GM21447 (cell line): ENCODE results near the gene CDC42BPG.
A peak's percentile ranks its signal among the peaks of the same experiment; 100 is the strongest.

ENCODE experiments used
- ATAC-seq: cut with Tn5 transposase; IDR thresholded peaks from one replicate; pipeline ENCODE4 v1.9.1; 2021; ENCODE audit not compliant: unreplicated experiment

Gene CDC42BPG

DNA sequence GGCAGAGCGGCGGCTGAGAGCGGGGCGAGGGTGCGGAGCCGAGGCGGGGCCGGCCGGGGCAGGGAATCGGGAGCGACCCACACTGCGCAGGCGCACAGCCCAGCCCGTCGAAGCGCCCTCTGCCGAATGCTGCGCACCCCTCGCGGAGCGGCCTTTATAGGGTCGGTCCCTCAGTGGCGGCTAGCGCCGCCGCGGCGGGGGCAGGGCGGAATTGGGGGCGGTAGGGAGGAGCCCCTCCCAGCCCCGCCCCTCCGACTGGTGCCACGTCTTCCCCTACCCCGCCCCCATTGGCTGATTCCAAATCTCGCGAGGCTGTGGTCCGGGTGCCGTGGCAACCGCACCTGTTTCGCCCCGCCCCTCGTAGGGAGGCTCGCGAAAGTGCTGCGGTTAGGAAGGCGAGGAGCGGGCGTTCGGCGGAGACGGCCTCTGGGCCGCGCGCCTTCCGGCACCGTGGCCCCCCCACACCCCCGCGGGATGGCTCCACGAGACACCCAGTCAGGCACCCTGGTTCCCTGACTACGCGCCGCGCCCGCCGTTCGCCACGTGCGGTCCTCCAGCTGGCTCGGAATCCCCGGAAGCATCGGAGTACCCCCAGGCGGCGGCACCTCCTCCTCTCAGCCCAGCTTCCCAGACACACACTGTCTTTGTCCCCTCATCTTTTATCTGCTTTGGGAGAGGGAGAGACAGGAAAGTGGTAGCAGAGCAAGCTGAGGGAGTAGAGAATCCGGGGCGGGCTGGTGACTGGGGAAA, 34.2 kb upstream of the CDC42BPG start, which contains the start of gene EHD1:
Gene EHD1 (minus strand): TSS at position 128 of the 750 bp plus-strand sequence. CDS start 157 bp downstream, outside the sequence.
- ATAC-seq, result peak; percentile 54

DNA sequence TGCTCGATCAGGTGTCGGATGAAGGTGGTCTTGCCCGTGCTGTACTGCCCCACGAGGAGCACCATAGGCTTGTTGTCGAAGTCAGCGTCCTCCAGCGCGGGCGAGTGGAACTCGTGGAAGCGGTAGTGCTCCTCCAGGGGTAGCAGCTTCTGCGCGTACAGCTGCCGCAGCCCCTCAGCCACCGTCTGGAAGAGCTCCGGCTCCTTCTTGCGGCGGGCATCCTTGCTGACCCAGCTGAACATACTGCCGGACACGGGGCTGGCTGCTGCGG, 33.7 kb upstream of the CDC42BPG start:
- ATAC-seq, result peak; percentile 4

DNA sequence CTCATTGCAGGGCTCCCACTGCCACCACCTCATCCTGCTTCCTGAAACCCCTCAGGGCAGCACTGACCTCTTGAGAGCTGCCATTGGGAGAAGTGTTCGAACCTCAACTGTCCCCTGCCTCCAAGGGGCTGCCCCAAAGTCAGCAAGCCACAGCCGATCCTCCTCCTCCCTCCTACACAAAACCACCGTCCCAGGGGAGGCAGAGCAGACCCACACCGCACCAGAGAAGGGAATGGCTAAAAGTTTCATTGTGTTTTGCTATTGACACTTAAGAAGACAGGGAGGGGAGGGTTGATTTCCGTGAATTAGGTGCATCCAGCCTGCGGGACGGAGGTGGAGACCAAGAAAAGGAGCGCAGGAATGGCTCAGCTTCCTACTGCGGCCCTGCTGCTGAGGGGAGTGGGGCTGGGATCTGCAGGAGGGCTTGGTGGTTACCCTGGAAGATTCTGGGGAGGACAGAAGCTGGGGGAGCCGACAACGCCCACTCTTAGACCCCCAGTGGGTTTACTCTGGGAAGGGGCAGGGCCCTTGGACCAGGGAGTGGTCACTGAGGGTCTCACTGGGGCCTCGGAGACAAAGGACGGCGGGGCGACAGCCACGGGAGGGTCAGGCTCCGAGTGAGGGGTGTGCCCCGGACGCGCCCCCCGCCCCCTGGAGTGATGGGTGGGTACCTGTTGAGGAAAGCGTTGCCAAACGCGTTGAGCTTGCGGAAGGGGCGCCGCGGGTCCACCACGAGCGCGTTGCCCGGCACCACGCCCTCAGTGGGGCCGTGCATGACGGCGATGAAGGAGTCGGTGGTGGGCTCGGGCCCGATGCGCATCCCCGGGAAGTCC, 33.2 kb upstream of the CDC42BPG start:
- no peak for ATAC-seq

DNA sequence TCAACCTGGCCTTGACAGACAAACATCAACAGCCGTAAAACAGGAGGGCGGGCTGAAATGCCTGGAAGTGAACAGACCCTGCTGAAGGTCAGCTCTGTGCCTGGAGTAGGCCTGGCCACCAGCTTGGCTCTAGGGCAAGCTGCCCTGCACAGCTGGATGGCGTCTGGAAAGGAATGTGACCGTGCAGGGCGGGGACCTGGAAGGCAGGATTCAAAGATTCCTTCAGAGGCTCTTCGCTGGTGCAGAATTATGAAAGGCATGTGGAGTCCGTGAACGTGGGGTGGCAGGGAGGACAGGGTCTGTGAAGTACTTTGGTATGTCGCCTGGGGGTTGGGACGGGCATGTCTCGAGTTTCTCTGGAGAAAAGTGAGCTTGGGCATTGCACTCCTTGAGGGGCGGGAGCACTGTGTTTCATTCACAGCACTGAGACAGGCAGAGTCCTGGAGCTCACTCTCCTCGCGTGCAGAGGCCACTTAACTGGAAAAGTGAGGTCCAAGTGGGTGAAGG, 32.4 kb upstream of the CDC42BPG start:
- ATAC-seq, result no peak

DNA sequence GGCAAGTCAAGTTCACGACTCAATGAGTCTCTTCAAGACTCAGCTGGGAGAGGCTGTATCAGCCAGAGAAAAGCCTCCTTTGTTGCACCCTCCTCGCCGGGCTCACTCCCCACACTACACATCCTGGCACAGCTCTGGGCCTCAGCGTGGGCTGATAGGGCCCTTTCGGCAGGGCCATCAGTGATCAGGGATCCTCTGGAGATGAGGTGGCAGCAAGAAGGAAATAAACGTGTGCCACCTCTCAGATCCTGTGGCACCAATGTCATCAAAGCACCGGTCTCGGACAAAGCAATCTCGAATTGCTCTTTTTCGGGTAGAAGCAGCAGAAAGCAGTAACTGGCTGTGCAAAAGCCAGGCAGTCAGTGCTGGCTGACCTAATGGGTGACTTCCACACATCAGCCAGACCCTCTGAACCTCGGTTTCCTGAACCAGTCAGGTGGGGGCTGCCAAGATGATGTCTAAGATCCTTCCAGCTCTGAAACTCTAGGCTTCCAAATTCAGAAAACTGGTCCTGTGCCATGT, 31.8 kb upstream of the CDC42BPG start:
- no peak for ATAC-seq

DNA sequence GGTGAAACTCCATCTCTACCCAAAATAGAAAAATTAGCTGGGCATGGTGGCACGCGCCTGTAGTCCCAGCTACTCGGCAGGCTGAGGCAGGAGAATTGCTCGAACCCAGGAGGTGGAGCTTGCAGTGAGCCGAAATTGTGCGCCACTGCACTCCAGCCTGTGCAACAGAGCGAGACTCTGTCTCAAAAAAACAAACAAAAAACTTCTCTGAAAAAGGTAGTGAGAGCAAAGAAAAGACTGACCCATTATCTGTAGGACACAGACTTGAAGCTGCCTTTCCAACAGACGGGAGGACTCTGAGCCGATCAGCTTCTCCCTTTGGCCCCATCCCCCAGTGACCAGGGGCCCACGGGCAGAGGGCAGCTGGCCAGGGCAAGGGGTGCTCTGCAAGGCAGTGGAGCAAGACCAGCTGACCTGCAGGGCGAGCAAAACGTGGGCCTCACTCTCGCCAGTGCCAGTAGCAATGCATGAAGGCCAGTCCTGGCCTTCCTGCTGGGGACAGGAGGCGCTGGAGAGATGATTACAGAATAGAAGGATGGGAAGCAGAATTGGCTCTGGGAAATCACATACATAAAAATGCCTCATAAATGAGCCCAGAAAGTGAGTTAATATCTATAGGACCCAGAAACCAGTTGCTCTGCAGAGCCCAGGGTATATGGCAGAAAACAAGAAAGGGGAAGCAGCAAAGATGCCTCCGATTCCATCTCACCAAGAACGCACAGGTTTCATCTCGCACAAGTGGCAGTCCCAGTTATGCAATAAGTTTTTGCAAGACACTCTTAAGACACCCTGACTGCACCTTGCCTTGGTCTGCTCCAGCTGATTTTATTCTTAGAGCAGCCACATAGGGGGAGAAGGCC, 31.1 kb upstream of the CDC42BPG start:
- ATAC-seq, result no peak

DNA sequence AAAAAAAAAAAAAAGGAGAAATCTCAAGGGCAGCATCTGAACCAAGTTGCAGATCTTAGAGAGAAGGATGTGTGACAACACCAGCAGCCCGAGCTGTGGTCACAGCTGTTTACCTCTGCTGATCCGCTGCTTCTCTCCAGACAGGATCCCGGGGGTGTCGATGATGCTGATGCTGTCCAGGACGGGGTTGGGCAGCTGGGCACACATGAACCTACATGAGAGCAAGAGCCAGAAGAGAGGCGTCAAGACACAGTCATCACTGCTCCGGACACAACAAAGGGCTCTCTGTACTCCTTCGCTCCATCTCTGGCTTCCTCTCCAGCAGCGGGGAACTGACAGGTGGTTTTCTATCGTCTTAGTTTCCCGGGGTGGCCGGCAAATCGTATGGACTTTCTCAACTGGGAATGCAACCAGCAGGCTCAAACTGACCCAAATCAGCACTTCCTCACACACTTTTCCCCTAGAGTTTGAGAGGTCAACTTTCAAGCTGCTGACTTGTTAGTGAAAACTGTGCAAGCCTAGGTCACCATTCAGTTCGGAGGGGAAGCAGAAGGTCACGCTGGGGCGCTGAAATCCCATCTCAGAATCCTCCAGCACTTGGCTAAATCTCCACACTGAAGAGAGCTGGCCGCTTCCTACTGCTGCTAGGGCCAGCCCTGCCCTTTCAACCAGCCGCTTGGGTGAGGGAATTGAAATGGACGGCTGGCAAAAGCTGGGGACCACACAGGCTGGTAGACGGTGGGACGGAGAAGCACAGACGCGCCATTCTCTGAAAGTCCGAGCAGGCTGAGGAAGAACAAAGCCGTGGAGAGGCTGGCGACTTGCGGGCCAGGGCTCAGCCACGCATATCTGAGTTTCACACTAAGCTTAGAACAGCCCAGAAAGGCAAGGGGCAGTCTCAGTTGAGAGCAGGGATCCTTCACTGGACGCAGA, 30.1 kb upstream of the CDC42BPG start:
- ATAC-seq, result no peak

DNA sequence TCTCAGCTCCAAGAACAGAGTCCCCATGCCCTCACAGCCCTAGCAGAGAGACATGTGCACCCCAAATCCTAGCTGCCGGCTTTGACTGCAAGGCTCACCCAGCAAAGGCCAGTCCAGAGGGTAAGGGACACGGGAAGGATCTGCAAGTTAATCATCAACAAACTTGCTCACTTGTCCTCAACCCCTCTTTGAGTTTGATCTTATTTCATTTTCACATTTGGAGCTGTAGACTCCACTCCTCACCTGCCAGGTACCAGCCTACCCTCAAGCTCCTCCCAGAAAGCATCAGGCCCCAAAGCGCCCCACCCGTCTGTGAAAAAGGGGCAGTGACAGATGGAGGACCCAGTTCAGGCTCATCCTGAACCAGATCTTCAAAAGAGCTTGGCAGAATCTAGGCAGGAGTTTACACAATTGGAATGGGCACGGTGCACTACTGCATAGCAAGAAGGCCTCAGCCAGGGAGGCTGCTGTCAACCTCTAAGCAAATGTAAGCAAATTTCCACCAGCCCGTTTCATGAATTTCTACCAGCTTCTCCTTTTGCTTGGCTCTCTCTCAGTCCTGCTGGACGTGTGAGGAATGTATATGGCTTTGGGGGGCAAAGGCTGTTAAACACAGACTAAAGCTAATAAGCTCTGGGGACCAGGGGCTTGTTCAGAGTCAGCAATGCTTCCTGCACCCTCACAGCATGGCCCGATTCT, 28.5 kb upstream of the CDC42BPG start:
- no peak for ATAC-seq

DNA sequence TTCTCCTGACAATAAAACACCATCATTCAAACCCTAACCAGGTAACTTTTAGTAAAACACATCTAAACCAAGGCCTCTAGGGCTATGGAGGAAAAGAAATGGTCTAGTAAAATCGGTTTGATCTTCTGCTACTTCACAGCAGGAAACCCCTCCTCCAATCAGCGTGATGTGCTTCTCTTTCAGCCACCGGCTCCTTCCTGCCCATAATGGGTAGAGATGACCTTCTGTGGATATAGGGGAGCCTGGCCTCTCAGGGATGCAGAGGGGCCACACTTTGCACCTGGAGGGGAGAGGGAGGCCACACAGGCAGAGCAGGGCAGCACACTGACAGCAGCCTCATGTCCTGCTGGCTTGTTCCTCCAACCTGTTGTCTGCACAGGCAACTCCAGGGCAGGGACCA, 27.0 kb upstream of the CDC42BPG start:
- ATAC-seq, result no peak

DNA sequence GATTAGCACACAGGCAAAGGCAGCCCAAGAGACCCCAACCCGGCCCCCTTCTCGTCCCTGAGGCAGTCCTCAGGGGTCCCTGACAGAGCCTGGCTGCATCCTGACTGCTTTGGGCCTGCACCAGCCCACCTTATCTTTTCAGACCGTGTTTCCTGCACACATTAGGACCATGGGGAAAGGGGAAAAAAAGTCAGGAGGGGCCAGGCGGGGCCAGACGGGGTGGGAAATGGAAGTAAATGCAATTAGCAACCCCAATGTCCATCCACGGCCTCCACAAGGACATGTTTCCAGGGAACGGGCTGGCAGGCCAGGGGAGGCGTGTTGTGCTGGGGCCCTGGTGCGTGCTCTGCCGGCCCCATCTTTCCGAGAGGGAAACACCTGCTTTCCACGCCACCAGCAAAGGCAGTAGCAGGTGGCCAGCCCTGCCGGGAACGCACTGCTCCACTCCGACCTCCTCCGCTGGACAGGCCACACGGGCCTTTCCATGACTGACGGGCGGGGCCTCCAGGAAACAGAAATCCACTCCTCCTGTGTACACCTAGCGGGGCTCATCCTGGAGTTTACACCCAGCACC, 26.5 kb upstream of the CDC42BPG start:
- ATAC-seq, result no peak

DNA sequence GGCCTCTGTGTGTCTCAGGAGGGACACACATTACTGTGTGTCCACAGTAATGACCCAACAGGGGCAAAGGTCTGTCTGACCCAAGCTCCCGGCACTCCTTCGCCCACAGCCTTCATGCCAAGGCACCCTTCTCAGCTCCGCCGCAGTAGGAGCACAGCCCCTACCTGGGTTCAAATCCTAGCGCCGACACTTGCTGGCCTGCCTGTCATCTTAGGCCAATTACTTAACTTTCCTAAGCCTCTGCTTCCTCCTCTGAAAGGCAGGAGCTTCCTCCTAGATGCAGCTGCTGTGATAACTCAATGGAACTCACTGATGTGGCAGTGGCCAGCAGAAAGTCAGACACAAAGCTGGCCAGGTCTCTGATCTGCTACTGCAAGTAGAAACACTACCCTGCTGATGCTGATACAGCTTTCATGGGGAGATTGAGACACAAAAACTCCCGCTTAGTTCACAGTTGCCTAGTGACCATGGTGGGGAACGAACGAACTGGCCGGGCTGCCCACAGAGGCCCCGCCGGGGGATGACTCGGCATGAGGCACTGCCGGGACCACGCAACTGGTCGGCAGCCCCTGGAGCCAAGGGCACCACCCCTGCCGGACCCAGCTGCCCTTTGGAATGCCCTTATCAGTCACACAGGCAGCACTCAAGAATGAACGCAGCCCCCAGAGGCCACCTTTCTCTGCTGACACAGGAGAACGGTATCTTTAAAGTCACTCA, 25.9 kb upstream of the CDC42BPG start:
- no peak for ATAC-seq

DNA sequence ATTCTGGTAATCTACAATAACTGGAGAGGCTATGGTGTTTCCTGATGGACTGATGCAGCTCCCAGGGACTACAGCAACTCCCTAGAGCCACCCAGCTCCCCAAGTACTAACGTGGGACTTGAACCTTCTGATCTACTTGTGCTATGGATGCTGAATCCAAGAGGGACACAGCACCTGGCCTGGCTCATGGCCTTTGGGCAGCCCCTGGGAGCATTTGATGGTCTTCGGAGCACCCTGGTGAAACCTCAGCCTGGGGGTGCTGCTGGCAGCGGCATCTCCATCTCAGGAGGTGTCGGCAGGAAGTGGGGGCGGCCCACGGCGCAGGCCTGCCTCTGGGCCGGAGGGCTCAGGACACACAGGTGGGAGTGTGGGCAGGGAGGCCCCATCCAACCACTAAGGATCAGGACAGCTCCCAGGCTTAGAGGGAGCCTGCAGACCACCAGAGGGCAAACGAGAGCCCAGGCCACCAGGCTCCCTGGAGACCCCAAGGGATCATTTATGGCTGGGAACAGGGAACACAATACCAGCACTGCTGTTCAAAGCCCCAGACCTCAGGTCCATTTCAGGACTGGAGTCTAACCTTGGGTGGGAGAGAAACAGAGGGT, 25.2 kb upstream of the CDC42BPG start:
- ATAC-seq, result no peak

DNA sequence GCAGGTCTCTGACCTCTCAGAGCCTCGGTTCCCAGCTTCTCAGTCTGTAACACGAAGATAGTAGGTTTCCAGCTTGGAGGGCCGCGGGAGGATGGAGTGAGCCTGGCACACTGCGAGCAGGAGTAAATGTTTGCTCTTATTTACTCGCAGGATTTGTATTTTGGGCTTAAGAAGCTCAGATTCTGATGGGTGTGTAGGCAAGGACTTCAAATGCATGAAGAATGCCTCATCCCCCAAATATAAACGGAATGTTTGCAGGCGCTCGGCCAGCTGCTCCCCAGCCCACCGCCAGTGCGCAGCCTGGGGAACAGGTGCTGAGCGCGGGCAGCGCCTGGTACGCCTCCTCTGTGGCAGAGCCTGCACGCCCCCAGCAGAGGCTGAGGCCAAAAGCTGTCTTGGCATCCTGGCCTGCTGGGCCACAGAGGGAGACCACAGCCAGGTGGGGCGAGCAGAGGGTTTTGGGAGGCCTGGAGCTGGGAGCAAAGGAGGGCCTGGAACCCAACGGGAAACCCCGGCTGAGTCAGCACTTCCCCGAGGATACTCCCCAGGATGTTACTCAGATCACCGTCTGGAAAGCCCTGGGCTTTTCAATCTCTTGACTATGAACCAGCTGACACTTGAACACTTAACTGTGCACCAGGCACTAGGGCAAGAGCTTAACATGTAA, 24.6 kb upstream of the CDC42BPG start:
- no peak for ATAC-seq

DNA sequence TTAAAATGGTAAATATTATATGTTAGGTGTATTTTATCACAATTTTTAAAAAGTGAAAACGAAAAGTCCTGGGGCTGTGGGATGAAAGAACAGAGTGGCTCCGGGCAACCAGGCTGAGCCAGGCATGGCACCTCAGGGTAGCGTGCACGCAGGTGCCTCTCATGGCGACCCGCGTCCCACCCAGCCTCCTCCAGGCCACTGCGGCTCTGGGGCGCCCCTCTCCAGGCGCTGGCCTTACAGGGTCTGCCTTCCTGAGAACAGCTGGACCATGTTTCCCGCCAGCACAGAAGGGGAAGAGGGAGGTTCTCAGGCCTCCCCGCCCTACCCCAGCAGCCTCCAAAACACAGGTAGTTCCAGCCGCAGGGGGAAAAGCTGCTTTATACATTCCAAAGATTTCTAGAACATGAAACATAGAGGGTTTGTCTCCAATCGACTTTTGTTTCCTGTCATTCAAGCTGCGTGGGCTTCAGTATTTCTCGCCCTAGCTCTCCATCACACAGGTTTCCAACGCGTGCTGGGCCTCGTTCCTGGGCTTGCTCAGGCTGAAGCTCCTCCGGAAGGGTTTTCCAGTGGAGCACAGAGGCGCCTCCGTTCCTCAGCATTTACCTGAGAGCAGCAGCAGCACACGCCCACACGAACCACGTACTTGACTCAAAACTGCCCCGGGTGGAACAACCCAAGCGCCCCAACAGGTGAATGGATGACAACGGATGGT, 23.5 kb upstream of the CDC42BPG start:
- no peak for ATAC-seq

DNA sequence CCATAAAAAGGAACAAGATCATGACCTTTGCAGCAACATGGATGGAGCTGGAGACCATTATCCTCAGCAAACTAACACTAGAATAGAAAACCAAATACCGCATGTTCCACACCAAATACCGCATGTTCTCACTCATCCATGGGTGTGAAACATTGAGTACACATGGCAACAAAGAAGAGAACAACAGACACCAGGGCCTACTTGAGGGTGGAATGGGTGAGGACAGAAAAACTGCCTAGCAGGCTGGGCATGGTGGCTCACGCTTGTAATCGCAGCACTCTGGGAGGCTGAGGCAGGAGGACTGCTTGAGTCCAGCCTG, 21.7 kb upstream of the CDC42BPG start:
- ATAC-seq, result no peak

DNA sequence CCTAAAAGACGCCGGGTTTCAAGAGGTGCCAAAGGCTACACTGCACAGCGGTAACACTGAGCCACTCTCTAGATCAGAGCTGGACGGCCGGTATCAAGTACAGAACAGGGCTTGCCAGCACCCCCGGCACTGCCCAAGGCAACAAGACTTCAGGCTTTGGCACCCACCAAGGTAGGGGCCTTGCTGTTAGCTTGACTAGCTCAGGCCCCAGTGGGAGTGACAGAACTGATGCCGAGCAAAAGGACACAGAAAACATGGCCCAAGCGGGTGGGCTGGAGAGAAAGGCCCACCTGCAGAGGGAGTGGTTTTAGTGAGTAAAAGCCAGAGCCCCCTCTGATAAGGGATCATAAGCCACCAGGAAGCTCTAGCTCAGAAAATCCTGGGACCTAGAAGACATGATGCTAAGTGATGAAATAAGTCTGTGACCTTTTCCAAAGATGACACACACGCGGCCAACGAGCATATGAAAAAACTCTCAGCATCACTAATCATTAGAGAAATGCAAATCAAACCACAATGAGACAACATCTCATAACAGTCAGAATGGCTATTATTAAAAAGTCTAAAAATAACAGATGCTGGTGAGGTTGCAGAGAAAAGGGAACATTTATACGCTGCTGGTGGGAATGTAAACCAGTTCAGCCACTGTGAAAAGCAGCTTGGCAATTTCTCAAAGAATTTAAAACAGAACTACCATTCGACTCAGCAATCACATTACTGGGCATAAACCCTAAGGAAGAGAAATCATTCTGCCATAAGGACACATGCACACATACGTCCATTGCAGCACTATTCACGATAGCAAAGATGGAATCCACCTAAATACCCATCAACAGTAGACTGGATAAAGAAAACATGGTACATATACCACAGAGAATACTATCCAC, 21.1 kb upstream of the CDC42BPG start:
- peak; percentile 39 for ATAC-seq
